H4 (cell line): Measurements from ENCODE around the gene FSD1L. TPM values are rescaled to one million over a fixed set of nuclear protein-coding genes. Genes with fewer than 3 reads are reported as not detected.

Source experiments
- DNase-seq: peaks from one replicate; pipeline ENCODE4 v3.0.0-alpha.2; 2015; ENCODE audit warnings: low spot score
- total RNA-seq: library from RNA; depleted of rRNA; stranded (reverse); fragments of >200 nt; shearing (Covaris generic); gene quantifications from 2 replicates; pipeline ENCODE4 v1.2.3, GENCODE V29; 2014; rRNA removed

The FSD1L gene
- 0.49 and 1.0 TPM in 2 replicates for total RNA-seq

GRCh38 chr9:105447814-105448812, at the start of gene FSD1L:
Gene FSD1L, plus strand, starts transcription at chr9:105448034. Its CDS starts 187 bp downstream, at chr9:105448221.
- DNase-seq, result peak; percentile 90

GRCh38 chr9:105399117-105399516, 48.7 kb upstream of the FSD1L start:
- DNase-seq, result no peak

- no peak for DNase-seq
Observed at GRCh38 chr9:105401651-105402050, 46.2 kb upstream of the FSD1L start.

GRCh38 chr9:105403552-105404248, 44.1 kb upstream of the FSD1L start:
- DNase-seq, result no peak

GRCh38 chr9:105405514-105406131, 42.2 kb upstream of the FSD1L start:
- DNase-seq, result peak; percentile 81

GRCh38 chr9:105406369-105406768, 41.5 kb upstream of the FSD1L start:
- DNase-seq, result no peak

GRCh38 chr9:105413525-105413924, 34.3 kb upstream of the FSD1L start:
- DNase-seq, result peak; percentile 55

GRCh38 chr9:105414947-105415661, 32.7 kb upstream of the FSD1L start:
- DNase-seq, result peak; percentile 49

GRCh38 chr9:105415662-105415980, 32.2 kb upstream of the FSD1L start:
- no peak for DNase-seq

GRCh38 chr9:105416840-105417239, 31.0 kb upstream of the FSD1L start:
- DNase-seq, result no peak

GRCh38 chr9:105418588-105419500, 29.0 kb upstream of the FSD1L start:
- no peak for DNase-seq

GRCh38 chr9:105419816-105420597, 27.8 kb upstream of the FSD1L start:
- no peak for DNase-seq

- DNase-seq, result no peak
Observed at GRCh38 chr9:105421154-105421553, 26.7 kb upstream of the FSD1L start.

GRCh38 chr9:105421864-105422263, 26.0 kb upstream of the FSD1L start:
- no peak for DNase-seq

- no peak for DNase-seq
Observed at GRCh38 chr9:105425816-105426433, 21.9 kb upstream of the FSD1L start.

- DNase-seq, result no peak
Observed at GRCh38 chr9:105426657-105427056, 21.2 kb upstream of the FSD1L start.

- DNase-seq, result no peak
Observed at GRCh38 chr9:105431424-105432246, 16.2 kb upstream of the FSD1L start.

- no peak for DNase-seq
Observed at GRCh38 chr9:105432247-105432842, 15.5 kb upstream of the FSD1L start.
